Dedifferentiated amniotic fluid mesenchymal stem cell (primary cell): Measurements from ENCODE around the gene ANKZF1.
"Not testable (repeated sequence)": the region's sequence is repeated elsewhere in the genome, so short reads cannot be mapped to it uniquely, and the experiment has no call there.

Experiments
- DNase-seq: peaks from one replicate; pipeline ENCODE4 v3.0.0-alpha.2; 2016; ENCODE audit errors: extremely low spot score

The ANKZF1 gene

DNA sequence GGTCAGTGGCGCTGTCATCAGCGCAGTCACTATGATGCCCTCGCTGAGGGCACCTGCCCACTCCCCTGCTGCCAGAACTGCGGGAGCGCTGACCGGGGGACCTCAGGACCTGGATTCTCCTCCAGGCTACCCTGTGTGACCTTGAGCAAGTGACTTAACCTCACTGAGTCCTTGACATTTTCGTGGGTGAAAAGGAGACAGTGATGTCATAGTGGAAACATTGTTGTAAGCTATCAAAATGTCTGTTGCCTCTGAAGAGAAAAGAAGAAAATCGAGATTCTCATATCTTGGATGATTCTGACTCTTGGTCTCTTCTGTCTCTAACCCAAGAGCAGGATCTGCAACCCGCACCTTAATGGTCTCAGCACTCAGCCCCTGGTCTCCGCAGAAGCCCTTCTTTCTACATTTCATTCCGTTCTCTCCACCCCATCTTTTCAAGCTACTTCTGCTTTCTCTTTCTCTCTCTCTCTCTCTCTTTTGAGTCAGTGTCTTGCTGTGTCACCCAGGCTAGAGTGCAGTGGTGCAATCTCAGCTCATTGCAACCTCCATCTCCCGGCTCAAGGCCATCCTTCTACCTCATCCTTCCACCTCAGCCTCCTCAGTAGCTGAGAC lies 25.1 kb downstream of the ANKZF1 start:
- no peak for DNase-seq

DNA sequence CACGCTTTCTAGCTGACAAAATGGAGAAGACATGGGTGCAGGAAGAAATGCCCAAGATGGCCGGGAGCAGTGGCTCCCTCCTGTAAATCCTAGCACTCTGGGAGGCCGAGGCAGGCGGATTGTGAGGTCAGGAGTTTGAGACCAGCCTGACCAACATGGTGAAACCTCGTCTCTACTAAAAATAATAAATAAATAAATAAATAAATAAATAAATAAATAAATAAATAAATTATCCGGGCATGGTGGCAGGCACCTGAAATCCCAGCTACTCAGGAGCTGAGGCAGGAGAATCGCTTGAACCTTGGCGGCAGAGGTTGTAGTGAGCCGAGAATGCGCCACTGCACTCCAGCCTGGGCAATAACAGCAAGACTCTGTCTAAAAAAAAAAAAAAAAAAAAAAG lies 29.3 kb downstream of the ANKZF1 start:
- DNase-seq: not testable (repeated sequence)

DNA sequence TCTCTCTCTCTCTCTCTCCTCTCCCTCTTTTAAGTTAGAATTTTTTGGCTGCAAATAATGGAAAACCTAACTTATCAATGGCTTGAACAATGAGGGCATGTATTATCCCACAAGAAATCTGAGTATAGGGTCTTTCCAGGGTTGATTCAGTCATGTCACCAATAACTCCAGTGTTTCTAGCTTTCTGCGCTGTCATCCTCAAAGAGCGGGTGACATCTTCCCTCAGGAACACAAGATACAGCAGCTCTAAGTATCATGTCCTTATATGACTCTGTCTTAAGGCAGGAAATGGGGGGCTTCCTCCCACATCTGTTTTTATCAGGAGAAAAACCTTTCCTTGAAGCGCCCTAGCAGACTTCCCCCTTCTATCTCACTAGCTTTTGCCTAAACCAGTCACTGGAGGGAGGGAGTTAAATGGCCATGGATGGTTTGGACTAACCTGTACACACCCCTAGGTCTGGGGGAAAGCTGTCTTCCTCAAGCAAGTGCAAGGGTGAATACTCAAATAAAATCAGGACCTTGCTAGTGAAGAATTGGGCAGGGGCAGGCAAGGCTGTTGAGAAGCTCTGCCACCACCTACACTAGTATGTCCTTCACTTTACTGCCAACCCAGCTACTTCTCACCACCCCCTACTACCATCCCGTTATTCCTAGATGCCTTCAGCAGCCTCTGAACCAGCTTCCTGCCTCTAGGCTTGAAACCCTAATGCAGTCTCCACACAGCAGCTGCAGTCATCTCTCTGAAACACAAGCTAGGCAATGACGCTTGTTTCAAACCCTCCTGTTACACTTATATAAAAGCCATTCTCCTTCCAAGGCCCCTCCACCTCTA lies 31.6 kb downstream of the ANKZF1 start:
- DNase-seq: no peak

DNA sequence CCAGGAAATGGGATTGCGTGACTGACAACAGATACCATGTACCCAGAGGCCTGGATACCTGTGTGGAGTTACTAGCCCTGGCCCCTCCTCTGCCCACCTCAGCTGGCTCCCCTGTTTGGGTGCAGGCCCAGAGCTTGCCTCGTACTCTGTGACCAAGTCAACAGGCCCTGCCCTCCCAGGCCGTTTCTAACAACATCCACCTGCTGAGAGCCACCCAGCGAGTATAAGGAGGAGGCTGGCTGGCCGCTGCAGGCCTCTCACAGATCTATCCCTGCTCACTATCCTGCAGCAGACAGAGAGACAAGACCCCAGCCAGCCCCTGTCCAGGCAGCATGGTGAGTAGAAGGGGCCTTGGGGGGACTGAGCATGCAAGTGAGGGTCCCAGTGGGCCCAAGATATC lies 36.6 kb downstream of the ANKZF1 start:
- DNase-seq: no peak

DNA sequence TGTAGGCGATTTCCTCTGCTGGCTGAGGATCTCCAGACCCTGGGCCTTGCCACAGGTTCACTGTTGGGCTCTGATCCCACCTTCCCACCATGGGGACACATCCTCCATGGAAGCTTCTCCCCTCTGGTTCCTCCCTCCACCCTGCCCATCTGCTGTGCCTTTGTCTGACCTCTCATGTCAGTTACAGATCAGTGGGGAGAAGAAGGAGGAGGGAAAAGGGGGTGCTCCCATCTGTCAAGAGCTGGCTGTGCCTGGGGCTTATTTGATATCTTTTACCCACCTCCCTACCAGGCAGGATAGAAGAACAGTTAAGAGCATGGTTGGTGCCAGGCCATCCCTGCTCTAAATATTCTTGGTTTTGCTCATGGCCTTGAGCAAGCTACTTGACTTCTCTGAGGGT lies 37.3 kb downstream of the ANKZF1 start:
- no peak for DNase-seq

DNA sequence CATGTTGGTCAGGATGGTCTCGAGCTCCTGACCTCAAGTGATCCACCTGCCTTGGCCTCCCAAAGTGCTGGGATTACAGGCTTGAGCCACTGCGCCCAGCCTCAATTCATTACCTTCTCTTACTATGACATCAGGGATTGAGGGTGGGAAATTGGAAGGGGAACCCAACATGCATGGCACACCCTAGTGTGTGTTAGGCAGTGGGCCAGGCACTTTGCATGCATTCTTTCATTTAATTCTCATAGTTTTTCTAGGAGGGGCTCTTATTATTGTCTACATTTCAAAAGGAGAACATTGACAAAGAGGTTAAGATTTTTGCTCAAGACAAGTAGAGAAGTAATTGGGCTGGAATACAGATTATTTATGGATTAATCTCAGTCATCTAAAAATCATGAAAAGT lies 38.7 kb downstream of the ANKZF1 start:
- DNase-seq: no peak

DNA sequence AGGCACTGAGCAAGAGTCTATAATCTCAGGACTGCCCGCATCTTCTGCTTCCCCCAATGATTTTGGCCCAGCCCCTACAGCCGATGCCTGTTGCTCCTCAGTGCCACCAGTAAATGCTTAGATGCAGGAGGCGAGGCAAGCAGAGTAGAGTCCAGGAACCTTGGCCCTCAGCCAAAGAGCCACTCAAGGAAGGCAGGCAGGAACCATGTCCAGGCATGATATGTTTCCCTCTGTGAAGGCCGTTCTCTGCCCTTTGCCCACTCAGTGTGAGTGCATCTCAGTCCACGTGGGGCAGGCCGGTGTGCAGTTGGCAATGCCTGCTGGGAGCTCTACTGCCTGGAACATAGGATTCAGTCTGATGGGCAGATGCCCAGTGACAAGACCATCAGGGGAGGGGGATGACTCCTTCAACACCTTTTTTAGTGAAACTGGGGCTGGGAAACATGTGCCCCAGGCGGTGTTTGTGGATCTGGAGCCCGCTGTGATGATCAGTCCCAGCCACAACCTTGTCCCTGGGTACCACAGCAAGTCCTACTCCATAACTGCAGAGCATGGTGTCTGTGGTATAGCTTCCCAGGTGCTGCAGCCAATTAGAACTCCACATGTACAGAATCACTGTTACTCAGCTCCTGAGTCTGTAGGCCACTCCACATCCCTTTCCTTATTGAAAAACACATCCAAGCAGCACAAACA lies 39.9 kb downstream of the ANKZF1 start:
- no peak for DNase-seq

DNA sequence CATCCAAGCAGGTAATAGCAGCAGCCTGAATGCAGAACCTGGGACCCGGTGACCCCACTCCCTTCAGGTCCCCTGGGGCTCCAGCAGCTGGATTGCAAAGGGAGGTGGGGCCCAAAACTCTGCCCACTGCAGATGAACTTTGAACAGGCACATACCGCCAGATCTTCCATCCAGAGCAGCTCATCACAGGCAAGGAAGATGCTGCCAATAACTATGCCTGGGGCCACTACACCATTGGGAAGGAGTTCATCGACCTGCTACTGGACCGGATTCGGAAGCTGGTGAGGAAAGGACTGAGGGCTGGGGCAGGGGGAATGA lies 40.4 kb downstream of the ANKZF1 start:
- no peak for DNase-seq

DNA sequence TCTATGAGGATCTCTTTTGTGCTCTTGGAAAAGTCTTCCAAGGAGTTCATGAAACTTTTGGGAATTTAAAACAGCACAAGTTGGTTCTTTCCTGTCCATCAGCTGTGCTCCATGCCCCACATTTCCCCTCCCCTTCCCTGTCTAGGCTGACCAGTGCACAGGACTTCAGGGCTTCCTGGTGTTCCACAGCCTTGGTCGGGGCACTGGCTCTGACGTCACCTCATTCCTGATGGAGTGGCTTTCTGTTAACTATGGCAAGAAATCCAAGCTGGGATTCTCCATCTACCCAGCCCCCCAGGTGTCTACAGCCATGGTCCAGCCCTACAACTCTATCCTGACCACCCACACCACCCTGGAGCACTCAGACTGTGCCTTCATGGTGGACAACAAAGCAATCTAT lies 41.4 kb downstream of the ANKZF1 start:
- no peak for DNase-seq

DNA sequence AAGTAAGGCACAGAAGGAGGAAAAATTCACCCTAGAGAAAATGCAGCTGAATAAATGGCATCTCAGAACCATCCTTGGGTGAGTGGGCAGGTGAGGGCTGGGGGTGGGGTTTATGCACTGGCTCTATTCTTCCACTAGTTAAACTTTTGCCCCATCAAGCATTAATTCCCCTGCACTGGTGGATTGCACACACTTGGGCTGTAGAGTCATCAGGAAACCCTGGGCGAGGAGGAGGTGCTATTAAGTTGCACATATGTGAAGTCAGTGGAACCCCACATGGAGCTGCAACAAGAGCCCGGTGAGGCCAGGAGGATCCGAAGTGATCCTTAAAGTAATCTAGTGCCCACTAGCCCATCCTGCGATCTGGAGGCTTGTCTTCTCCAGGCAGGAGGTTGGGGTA lies 42.8 kb downstream of the ANKZF1 start:
- no peak for DNase-seq

DNA sequence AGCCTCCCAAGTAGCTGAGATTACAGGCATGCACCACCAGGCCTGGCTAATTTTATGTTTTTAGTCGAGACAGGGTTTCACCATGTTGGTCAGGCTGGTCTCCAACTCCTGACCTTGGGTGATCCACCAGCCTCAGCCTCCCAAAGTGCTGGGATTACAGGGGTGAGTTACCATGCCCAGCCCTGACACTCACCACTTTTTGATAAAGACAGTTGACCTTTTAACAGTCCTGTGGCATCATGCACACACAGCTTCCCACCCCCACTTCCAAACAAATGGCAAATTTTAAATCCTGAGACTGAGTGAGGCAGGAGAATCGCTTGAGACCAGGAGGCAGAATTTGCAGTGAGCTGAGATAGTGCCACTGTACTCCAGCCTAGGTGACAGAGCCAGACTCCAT lies 43.4 kb downstream of the ANKZF1 start:
- no peak for DNase-seq

DNA sequence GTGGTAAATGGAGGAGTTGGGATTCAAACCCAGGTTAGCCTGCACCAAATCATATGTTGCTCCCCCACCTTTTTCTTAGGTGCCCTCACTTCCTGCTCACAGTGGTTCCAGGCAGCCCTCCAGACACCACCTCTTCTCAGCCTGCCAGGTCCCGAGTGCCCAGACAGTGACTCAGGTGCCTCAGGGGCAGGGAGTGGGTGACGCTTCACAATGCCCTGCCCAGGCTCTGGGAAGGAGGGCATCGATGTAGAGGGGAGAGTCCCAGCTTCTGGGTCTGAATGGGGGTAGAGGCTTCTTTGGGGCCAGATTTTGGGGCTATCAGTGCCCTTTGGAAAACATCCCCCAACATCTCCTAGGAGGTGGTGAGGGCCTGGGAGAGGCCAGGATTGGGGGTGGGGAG lies 44.3 kb downstream of the ANKZF1 start:
- DNase-seq: no peak

DNA sequence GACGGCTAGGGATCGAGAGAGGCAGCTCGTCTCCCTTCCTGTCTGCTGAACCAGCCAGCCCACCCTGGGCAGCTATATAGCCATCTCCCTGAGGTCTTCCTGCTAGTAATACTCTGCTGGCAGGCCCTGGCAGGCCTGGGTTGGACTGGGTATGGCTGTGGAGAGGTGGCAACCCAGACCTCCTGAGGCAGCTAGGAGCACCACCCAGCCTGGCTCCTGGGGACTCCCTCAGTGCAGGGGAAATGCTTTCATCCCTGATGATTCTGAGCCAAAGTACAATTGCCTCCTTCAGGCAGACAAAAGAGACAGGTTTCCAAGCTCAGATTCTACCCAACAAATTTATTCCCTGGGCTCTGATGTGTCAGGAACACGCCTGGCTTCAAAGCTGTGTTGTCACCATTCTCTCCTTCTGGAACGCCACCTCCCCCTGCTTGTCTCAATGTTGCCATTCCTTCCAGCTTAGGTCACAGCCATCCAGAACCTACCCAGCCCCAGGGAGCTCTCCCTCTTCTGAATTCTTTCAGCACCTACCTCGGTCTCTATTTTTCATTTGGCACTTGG lies 44.8 kb downstream of the ANKZF1 start:
- DNase-seq: peak; percentile 89

DNA sequence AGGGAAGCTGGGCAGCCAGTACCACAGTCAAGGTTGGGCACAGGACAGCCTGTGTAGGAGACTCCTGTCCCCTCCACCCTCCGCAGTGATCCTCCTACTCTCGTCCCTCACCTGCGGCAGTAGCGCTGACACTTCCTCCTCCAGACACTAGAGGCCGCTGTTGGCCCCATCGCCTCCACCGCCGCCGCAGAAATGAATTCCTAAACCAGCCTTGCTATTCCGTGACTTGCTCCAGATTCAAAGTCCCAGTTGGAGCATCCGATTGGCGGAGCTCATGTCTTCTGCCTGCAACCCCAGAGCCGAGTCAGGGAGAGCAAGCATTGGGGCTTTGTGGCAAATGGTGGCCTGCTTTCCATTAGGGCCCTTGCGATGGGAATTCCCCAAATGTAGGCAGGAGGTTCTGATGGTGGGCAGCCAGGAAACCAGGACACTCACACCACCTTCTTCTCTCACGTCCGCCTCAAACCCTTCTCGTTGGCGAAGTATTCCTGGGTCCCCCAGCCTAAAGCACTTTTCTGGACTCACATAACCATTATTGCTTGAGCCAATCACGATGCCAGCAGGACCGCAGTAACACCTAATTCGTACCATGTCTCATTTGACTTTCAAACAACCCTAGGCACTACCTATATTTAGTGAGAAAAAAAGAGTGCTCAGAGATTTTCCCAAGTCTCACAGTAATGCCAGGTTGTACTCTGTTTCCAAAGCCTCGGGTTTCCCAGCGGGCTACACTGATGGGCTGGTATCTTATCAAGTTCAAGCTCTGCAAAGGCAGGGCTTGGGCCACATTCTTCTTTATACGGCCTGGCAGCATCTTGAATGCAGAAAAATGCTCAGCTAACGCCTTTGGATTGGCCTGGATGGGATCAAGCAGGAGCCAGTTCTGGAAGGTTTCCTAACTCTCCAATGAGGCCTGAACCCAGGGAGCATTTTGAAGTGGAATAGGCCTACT lies 48.4 kb downstream of the ANKZF1 start:
- DNase-seq: peak; percentile 74

DNA sequence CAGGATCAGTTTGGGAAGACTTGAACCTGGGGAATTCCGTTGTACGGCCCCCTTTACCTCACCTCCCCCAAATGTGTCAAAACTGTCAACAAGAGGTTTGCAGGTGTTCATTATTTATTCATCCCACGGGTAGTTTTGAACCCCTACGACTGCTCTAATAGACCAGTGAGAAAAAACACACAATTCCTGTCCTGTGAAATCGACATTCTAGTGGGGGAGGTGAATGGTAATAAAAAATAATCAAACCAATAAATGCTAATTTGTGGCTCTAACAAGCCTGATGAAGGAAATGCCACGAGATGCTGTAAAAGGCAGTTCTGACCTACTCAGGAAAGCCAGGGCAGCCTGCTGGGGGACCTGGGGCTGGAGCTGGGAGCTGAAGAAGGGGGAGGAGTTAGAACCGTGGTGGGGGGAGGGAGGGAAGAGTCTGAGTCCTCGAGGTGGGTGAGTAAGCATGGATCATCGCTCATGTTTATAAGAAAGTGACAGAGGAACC lies 49.1 kb downstream of the ANKZF1 start:
- no peak for DNase-seq

DNA sequence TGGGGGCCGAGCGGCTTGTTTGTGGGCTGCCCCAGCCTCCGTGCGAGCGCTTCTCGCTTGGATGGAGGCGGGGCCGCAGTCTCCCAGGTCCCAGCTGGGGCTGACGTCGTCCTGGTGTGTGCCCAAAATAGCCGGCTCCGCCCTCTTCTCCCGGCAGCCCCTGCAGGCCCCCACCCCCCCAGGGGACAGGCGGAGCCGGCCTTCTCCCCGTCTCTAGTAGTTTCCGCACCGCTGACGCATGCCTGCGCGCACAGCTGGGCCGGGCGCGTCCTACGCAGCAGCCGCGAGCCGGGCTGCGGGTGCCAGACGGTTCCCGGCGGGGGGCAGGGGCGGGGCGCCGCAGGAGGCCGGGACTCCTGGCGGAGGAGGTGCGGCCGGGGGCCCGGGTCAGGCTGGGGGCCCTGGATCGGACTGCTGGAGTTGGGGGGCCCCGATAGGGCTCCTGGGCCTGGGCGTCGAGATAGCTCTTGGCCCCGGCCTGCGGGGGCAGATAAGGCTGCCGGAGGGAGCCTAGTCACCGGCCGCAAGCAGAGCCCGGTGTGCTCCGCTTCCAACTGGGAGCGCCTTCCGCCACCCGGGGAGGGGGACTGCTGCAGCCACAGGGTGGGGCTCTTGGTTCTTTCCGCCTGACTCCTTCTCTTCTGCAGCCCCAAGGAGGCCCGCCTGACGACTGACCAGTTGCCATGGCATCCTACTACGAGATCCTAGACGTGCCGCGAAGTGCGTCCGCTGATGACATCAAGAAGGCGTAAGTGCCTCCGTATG lies 49.7 kb downstream of the ANKZF1 start, which contains the start of gene DNAJB2:
Gene DNAJB2, plus strand, starts transcription at position 216 of the 765 bp plus-strand sequence. Its CDS starts 468 bp downstream, at position 684.
- peak; percentile 97 for DNase-seq

DNA sequence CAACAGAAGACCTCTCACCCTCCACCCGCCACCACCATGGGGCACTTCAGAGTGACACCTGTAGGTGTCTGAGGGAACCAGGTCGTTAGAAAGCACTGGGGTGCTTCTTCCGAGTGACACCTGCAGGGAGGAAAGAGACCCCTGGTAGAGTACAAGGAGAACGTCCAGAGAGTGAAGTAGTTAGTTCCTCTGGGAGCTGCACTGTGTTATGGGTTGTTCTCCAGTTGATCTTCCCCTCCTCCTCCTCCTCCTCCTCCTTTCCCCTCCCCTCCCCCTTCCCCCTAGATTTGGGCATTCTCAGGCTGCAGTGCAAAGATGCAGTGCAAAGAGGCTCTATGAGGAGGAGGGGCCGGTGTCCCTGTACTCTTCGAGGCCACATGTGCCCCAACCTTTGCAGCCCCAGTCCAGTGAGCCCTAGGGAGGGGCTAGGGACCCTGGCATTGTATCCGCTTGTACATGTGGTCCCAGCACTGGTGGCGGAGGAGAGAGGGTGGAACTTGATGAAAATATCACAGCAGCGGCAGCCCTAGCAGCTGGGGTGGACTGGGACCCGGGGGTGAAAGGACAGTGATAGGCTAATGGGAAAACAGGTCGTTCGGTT lies 50.4 kb downstream of the ANKZF1 start:
- no peak for DNase-seq

DNA sequence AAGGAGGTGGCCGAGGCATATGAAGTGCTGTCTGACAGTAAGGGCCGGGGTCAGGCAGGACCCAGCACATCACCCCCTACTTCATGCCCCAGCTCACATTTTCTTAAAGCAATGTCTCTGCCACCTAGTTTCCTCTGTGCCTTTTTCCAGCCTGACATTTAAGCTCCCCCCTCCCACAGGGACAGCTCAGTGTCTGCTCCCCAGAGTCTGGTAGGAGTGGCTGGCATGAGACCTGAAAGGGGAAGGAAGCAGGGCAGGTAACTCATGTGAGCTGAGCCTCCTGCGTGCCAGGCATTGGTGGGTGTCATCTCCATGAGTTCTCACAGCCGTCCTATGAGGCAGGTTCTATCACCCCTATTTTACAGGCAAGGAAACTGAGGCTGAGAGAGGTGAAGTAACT lies 51.0 kb downstream of the ANKZF1 start:
- DNase-seq: no peak

DNA sequence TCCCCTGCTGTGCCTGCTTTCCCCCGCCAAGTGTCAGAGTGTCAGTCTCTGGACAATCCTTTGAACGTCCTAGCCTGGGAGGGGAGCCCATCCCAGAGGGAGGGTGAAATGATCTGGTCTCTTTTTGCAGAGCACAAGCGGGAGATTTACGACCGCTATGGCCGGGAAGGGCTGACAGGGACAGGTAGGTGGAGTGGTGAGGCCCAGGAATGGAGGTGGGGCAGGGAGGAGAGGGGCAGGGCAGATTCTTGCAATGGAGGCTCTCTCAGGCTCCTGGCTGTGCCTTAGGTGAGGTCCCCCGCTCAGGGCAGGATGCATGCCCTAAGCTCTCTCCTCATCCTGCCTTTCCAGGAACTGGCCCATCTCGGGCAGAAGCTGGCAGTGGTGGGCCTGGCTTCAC lies 52.0 kb downstream of the ANKZF1 start:
- DNase-seq: no peak

DNA sequence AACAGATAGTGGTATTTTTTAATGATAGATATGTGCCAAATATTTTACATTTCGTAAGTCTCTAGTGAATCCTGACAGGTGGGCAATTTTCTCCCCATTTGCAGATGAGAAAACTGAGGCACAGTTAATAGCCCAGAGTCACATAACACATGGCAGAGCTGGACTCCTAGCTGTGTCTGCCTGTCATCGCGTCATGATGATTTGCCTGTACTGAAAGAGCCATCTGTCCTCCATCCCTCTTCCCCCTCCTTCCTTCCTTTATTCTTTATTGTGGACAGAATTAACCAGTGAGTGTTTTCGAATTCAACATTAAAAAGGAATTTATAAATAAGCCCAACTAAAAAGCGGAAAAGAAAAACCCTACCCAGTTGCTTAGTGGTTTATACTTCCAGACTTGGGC lies 52.8 kb downstream of the ANKZF1 start:
- DNase-seq: no peak
